Measurements from ENCODE around the gene SLC6A5.

DNA sequence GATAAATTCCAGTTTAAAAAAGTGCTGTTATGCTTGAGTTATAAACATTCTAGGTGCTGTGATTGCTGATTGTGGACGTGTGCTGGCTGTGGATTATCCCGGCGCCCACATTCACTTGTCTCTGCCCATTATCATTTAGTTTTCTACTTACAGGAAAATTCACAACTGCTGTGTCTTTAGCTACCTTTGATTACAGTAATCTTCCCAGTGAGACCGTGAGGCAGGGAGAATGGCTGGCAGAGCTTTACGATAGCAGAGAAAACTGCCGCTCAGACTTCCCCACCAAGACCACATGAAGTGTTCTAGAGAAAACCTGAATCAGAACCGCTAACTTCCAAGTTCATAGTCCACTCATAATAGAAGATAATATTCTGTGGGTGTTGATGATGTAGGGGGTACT is 35.4 kb downstream of the SLC6A5 start:
- TF ChIP-seq, protein P1, sequence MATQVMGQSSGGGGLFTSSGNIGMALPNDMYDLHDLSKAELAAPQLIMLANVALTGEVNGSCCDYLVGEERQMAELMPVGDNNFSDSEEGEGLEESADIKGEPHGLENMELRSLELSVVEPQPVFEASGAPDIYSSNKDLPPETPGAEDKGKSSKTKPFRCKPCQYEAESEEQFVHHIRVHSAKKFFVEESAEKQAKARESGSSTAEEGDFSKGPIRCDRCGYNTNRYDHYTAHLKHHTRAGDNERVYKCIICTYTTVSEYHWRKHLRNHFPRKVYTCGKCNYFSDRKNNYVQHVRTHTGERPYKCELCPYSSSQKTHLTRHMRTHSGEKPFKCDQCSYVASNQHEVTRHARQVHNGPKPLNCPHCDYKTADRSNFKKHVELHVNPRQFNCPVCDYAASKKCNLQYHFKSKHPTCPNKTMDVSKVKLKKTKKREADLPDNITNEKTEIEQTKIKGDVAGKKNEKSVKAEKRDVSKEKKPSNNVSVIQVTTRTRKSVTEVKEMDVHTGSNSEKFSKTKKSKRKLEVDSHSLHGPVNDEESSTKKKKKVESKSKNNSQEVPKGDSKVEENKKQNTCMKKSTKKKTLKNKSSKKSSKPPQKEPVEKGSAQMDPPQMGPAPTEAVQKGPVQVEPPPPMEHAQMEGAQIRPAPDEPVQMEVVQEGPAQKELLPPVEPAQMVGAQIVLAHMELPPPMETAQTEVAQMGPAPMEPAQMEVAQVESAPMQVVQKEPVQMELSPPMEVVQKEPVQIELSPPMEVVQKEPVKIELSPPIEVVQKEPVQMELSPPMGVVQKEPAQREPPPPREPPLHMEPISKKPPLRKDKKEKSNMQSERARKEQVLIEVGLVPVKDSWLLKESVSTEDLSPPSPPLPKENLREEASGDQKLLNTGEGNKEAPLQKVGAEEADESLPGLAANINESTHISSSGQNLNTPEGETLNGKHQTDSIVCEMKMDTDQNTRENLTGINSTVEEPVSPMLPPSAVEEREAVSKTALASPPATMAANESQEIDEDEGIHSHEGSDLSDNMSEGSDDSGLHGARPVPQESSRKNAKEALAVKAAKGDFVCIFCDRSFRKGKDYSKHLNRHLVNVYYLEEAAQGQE (tag by site-specific recombination; IDR thresholded peaks at IDR 0.05): no peak
- TF ChIP-seq, protein P2, sequence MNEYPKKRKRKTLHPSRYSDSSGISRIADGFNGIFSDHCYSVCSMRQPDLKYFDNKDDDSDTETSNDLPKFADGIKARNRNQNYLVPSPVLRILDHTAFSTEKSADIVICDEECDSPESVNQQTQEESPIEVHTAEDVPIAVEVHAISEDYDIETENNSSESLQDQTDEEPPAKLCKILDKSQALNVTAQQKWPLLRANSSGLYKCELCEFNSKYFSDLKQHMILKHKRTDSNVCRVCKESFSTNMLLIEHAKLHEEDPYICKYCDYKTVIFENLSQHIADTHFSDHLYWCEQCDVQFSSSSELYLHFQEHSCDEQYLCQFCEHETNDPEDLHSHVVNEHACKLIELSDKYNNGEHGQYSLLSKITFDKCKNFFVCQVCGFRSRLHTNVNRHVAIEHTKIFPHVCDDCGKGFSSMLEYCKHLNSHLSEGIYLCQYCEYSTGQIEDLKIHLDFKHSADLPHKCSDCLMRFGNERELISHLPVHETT (tag by site-specific recombination; IDR thresholded peaks at IDR 0.05): no peak
- no peak for TF ChIP-seq SALL2 (tag by site-specific recombination; IDR thresholded peaks at IDR 0.05; ENCODE audit: borderline replicate concordance)
- TF ChIP-seq ZNF792 (tag by site-specific recombination; IDR thresholded peaks at IDR 0.05): no peak
- no peak for TF ChIP-seq ZNF426 (tag by site-specific recombination; IDR thresholded peaks at IDR 0.05)
- no peak for TF ChIP-seq MZF1 (tag by site-specific recombination; IDR thresholded peaks at IDR 0.05; ENCODE audit: borderline replicate concordance)
- TF ChIP-seq, protein P3, sequence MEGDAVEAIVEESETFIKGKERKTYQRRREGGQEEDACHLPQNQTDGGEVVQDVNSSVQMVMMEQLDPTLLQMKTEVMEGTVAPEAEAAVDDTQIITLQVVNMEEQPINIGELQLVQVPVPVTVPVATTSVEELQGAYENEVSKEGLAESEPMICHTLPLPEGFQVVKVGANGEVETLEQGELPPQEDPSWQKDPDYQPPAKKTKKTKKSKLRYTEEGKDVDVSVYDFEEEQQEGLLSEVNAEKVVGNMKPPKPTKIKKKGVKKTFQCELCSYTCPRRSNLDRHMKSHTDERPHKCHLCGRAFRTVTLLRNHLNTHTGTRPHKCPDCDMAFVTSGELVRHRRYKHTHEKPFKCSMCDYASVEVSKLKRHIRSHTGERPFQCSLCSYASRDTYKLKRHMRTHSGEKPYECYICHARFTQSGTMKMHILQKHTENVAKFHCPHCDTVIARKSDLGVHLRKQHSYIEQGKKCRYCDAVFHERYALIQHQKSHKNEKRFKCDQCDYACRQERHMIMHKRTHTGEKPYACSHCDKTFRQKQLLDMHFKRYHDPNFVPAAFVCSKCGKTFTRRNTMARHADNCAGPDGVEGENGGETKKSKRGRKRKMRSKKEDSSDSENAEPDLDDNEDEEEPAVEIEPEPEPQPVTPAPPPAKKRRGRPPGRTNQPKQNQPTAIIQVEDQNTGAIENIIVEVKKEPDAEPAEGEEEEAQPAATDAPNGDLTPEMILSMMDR (tag by site-specific recombination; IDR thresholded peaks at IDR 0.05): no peak
- TF ChIP-seq, protein P4, sequence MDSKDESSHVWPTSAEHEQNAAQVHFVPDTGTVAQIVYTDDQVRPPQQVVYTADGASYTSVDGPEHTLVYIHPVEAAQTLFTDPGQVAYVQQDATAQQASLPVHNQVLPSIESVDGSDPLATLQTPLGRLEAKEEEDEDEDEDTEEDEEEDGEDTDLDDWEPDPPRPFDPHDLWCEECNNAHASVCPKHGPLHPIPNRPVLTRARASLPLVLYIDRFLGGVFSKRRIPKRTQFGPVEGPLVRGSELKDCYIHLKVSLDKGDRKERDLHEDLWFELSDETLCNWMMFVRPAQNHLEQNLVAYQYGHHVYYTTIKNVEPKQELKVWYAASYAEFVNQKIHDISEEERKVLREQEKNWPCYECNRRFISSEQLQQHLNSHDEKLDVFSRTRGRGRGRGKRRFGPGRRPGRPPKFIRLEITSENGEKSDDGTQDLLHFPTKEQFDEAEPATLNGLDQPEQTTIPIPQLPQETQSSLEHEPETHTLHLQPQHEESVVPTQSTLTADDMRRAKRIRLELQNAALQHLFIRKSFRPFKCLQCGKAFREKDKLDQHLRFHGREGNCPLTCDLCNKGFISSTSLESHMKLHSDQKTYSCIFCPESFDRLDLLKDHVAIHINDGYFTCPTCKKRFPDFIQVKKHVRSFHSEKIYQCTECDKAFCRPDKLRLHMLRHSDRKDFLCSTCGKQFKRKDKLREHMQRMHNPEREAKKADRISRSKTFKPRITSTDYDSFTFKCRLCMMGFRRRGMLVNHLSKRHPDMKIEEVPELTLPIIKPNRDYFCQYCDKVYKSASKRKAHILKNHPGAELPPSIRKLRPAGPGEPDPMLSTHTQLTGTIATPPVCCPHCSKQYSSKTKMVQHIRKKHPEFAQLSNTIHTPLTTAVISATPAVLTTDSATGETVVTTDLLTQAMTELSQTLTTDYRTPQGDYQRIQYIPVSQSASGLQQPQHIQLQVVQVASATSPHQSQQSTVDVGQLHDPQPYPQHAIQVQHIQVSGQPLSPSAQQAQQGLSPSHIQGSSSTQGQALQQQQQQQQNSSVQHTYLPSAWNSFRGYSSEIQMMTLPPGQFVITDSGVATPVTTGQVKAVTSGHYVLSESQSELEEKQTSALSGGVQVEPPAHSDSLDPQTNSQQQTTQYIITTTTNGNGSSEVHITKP (tag by site-specific recombination; IDR thresholded peaks at IDR 0.05): no peak
- TF ChIP-seq, protein P5, sequence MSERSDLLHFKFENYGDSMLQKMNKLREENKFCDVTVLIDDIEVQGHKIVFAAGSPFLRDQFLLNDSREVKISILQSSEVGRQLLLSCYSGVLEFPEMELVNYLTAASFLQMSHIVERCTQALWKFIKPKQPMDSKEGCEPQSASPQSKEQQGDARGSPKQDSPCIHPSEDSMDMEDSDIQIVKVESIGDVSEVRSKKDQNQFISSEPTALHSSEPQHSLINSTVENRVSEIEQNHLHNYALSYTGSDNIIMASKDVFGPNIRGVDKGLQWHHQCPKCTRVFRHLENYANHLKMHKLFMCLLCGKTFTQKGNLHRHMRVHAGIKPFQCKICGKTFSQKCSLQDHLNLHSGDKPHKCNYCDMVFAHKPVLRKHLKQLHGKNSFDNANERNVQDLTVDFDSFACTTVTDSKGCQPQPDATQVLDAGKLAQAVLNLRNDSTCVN (tag by site-specific recombination; optimal IDR thresholded peaks at IDR 0.05): no peak
- no peak for TF ChIP-seq ZNF211 (tag by site-specific recombination; IDR thresholded peaks at IDR 0.05; ENCODE audit: low read depth)
- TF ChIP-seq KLF9 (tag by site-specific recombination; IDR thresholded peaks at IDR 0.05; ENCODE audit: low read depth): no peak
- TF ChIP-seq KLF16 (tag by site-specific recombination; IDR thresholded peaks at IDR 0.05): no peak
- TF ChIP-seq, protein P6, sequence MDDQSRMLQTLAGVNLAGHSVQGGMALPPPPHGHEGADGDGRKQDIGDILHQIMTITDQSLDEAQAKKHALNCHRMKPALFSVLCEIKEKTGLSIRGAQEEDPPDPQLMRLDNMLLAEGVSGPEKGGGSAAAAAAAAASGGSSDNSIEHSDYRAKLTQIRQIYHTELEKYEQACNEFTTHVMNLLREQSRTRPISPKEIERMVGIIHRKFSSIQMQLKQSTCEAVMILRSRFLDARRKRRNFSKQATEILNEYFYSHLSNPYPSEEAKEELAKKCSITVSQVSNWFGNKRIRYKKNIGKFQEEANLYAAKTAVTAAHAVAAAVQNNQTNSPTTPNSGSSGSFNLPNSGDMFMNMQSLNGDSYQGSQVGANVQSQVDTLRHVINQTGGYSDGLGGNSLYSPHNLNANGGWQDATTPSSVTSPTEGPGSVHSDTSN (CRISPR knock-in tag; IDR thresholded peaks at IDR 0.05): no peak
- TF ChIP-seq, protein P7, sequence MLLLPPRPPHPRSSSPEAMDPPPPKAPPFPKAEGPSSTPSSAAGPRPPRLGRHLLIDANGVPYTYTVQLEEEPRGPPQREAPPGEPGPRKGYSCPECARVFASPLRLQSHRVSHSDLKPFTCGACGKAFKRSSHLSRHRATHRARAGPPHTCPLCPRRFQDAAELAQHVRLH (tag by site-specific recombination; IDR thresholded peaks at IDR 0.05): no peak
